ENCODE results near the gene GPX3.

GPX3 gene

DNA sequence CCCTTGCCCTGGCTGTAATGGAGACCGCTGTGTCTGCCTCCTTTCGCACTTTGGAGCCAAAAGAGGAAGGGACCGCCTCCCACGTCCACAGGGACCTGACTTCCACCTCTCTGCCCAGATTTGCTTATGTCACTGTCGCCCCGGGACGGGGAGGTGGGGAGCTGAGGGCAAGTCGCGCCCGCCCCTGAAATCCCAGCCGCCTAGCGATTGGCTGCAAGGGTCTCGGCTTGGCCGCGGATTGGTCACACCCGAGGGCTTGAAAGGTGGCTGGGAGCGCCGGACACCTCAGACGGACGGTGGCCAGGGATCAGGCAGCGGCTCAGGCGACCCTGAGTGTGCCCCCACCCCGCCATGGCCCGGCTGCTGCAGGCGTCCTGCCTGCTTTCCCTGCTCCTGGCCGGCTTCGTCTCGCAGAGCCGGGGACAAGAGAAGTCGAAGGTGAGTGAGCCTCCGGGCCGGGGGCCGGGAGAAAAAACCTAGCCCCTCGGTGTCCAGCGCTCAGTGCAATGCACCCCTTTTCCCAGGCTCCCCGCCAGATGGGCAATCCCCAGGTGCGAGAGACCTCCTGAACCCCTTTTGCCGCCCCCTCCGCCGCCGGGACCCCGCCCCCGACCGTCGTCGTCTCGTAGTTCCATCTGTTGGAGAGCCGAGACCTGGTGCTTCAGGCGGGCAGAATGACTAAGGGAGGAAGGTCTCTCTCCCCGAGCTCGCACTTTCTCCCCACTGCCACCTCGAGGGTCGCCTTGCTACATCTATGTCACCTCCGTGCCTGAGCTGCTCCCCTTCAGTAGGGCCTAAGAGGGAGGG lies at the start of gene GPX3:
Gene GPX3, plus strand, starts transcription at position 288 of the 807 bp plus-strand sequence. Its CDS starts 64 bp downstream, at position 352.
- DNase-seq = peak; percentile 42 to 65

- DNase-seq = no peak
These were observed 41.8 kb upstream of the GPX3 start for GRCh38 chr5:150978590-150978989.

DNA sequence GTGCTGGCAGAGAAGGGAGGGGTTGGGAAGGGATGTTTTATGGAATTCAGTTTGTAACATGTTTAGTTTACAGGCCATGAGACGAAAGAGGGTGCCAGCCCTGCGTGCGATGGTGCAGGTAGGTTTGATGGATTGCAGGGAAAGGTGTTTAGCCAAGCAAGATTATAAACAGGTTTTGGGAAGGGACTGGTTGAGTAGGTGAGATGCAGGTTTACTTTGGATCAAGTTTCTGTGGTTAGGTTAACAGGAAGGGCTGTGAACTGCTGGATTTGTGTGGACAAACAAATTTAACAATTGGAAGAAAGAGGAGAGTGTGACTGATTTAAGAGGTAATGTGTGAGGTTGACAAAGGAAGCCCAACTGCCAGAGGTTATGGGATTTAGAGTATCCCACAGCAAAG lies 32.6 kb upstream of the GPX3 start:
- DNase-seq = no peak

GRCh38 chr5:150989695-150990094 lies 30.7 kb upstream of the GPX3 start:
- no peak for DNase-seq

- no peak for DNase-seq
These were observed 27.7 kb upstream of the GPX3 start for GRCh38 chr5:150992705-150993104.

GRCh38 chr5:150993422-150993821 lies 27.0 kb upstream of the GPX3 start:
- no peak for DNase-seq

- DNase-seq = no peak
These were observed 26.5 kb upstream of the GPX3 start for GRCh38 chr5:150993826-150994412.

- no peak for DNase-seq
These were observed 20.5 kb upstream of the GPX3 start for GRCh38 chr5:150999704-151000442.

GRCh38 chr5:151001436-151001835 lies 19.0 kb upstream of the GPX3 start:
- no peak for DNase-seq

- no peak for DNase-seq
These were observed 18.1 kb upstream of the GPX3 start for GRCh38 chr5:151002250-151002649.

GRCh38 chr5:151002681-151003502 lies 17.5 kb upstream of the GPX3 start:
- no peak for DNase-seq

DNA sequence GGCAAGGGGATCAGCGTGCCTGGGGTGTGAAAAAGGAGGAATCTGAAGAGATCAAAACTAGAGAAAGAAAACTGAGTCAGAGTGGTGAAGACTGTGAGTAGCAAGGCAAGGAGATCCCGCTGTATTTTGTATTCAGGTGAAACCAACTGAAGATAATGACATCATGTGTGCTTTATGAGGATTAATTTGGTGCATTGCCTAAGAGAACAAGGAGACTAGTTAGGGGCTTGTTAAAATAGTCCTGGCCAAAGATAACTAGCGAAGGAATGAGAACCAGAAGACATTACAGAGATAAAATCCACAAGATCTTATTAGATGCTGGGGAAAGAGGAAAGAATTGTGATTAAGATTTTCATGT lies 16.9 kb upstream of the GPX3 start:
- DNase-seq = no peak

DNA sequence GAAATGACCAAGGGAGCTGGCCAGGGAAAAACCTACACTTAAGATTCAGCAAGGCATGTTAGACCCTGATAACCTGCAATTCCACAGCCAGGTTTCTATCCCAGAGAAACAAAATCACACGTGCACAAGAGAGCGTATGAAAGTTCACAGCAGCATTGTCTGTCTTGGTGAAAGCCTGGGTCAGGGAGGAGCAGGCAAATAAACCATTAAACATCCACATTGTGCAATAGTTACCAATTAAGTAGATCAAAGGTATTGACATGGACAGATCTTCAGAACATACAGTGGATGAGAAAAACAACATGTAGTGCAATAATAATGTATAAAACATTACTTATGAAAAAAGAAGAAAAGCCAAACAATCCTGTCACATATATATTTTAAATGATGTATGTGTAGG lies 15.9 kb upstream of the GPX3 start:
- DNase-seq = no peak

GRCh38 chr5:151005187-151005949 lies 15.0 kb upstream of the GPX3 start:
- DNase-seq = no peak

- DNase-seq = no peak
These were observed 14.3 kb upstream of the GPX3 start for GRCh38 chr5:151005950-151006576.

DNA sequence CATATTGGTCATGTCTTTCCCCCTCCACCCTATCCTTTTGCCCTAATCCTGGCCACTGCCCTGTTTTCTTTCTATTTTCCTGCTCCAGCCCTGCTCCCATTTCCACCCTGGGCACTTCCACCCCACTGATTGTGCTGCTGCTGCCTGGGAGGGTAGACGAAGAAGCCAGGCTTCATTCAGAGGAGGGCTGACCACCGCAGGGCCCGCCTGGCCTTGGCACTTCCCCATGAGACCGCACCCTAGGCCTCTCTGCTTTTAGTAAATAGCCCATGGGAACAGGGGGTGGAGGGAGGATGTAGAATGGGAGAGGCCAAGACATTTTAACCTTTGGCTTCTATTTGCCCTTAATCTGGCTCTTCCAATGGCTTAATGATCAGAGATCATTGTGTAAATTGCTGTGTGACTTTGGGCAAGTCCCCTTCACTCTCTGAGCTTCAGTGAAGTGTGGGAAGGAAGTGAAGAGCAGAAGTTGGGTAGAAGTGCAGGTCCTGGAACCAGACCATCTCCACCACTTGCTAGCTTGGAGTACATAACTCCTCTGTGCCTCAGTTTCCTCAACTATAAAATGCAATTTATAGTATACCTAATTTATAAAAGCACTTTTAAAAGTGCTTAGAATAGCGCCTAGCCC lies 13.6 kb upstream of the GPX3 start:
- DNase-seq = no peak

DNA sequence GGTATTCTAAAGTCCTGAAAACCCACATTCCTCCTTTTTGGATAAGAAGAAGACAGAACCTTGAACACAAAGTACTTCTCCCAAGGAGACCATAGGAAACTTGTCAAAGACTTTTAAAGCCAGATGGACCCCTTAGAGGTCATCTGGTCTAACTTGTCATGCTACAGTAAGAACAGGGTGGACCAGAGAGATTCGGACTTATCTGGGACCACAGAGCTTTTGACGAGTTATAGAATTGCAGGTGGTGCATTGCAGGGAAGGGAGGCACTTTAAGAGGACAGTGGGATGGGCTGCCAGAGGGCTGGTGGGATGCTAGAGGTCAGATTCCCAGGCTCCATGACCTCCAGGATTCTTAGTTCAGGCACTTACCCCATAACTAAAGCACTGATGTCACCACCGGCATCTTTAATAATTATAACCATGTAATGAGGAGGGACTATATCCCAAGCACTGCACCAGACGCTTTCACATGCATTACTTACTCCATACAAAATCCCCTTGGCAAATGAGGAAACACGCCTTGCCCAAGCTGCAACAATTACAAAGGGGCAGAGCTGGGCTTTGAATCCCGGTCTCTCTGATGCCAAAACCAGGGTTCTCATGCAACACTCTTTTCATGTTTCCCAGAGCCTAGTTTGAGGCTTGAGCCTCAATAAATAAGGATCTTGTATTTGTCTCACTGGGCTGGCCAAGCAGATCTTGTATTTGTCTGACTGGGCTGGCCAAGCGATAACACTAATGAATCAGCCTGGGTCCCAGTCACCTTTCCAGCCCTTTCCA lies 12.8 kb upstream of the GPX3 start:
- no peak for DNase-seq

- DNase-seq = no peak
These were observed 12.2 kb upstream of the GPX3 start for GRCh38 chr5:151008210-151008491.

- no peak for DNase-seq
These were observed 11.5 kb upstream of the GPX3 start for GRCh38 chr5:151008906-151009305.

- DNase-seq = no peak
These were observed 7.5 kb upstream of the GPX3 start for GRCh38 chr5:151012862-151013261.
